H1 (cell line): Measurements from ENCODE around the gene TAF1B. TPM values are rescaled to one million over a fixed set of nuclear protein-coding genes. Genes with fewer than 3 reads are reported as not detected.

Experiments used
- EZH2 ChIP-seq: fragments of 200-600 bp; sonication (generic); IDR thresholded peaks from 2 replicates; pipeline ENCODE4 v1.7.1; 2012; ENCODE audit warnings: low read depth, mild to moderate bottlenecking, moderate library complexity, low read length, inconsistent platforms; ENCODE audit not compliant: severe bottlenecking
- FOSL1 ChIP-seq: IDR thresholded peaks from 2 replicates; pipeline ENCODE4 v1.6.1; 2011; ENCODE audit warnings: mild to moderate bottlenecking, low read depth, low read length, moderate library complexity; ENCODE audit not compliant: insufficient read depth
- HDAC6 ChIP-seq: IDR thresholded peaks from one replicate; pipeline ENCODE4 v1.7.1; 2012; ENCODE audit warnings: low read depth, mild to moderate bottlenecking, inconsistent platforms, low read length, moderate library complexity
- polyA plus RNA-seq, 7 experiments: library from polyadenylated mRNA; depleted of rRNA in 3 of 7; stranded (reverse) in 5 of 7; unstranded in 2 of 7; fragments of >200 nt in 5 of 7; fragments of 200-250 nt in 2 of 7; gene quantifications; 1 replicate in 5 of 7; 2 replicates in 1 of 7; 4 replicates in 1 of 7; pipeline versions ENCODE4 v1.2.1 to v1.2.3, GENCODE V29; 2011 to 2013; ENCODE audit warnings: missing spikeins in 2 of 7, mixed read lengths in 2 of 7
- total RNA-seq: library from RNA; stranded (reverse); fragmentation: NEBNext Ultra II Directional; extraction: Animal tissue kit (Norgen Biotek cat#: 25700); gene quantifications from 2 replicates; pipeline ENCODE4 v1.2.1, GENCODE V29; 2021

Gene TAF1B
- total and polyA plus RNA-seq, 2 of the 8 experiments (the other 6 are each of a cell fraction or from before 2014, with no cell fraction given): 6.6 to 25.2 TPM

DNA sequence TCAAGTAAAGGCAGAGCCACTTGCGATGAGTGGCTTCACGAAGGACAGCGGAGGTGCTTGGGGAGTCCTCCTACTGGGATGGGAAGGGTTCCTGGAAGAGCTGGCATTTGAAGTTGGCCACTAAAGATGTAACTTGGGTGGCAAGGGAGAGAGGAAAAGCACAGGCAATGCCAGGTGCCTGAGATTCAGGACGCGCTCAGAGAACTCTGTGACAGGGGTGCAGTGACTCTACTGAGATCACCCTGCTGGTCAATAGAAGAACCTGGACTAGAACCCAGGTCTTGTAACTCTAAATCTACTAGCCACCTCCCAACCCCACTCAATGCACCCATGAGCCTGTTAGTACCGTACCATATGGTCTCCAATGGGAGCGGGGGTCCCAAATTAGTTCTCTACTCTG lies 102.8 kb downstream of the TAF1B start (continued):
- TF ChIP-seq HDAC6 (no peak), EZH2 (no peak), FOSL1 (no peak)
